Amniotic epithelial cell (primary cell): ENCODE data around the gene LRRD1.
A peak's percentile ranks its signal among the peaks of the same experiment; 100 is the strongest.
"Not testable (repeated sequence)": the region's sequence is repeated elsewhere in the genome, so short reads cannot be mapped to it uniquely, and the experiment has no call there.

ENCODE experiments used
- DNase-seq: peaks from one replicate; pipeline ENCODE4 v3.0.0-alpha.2; 2010; ENCODE audit warnings: low read depth

The LRRD1 gene

DNA sequence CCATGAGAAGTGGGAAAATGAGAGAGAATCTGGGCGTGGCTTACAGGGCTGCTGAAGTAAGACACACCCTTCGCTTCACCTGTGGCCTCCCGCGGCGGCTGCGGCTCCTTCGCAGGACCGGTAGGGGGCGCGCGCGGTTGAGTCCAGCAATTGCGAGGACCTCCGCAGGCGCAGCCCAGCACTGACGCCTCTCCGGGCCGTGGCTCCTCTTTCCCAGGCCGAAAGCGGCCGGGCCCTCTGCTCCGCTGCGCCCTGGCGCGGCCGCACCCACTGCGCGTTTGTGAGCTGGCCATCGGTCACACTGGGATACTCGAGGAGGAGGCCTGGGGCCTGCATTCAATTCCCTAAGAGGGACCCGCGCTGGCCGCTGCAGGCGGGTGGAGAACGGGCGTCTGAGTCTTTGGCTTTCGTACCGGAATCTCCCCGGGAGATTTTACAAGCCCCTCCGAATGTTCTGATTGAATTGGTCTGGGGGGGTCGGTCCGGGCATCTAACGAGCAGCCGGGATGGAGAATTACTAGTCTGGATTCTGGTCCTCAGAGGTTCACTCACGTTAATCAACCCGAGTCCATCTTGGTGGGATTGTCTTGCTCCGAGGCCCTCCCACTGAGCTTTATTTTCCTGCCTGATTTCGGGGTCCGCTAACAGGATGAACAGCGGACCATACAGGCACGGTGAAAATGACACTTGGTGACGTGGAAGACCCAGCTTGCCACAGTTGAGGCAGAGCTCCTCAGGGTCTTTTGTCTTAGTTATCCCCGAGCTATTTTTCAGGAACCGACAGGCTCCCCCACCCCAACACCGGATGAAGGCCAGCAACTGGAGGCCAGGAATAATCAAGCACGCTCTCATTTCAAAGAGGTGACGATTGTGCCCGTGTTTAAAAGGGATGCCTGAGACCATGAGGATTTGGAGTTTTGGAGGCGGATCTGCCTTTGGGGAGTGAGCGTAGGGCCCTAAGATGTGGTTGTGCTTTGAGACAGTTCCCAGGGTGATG, at the start of gene LRRD1:
TSS of gene LRRD1 (minus strand) at position 215 of the 997 bp plus-strand sequence. CDS start 13,940 bp downstream, outside the sequence.
- DNase-seq: peak; percentile 71

GRCh38 chr7:92228742-92229141, 49.8 kb upstream of the LRRD1 start:
- DNase-seq: no peak

GRCh38 chr7:92228100-92228499, 49.2 kb upstream of the LRRD1 start:
- peak; percentile 33 for DNase-seq

GRCh38 chr7:92226981-92227380, 48.0 kb upstream of the LRRD1 start:
- DNase-seq: no peak

DNA sequence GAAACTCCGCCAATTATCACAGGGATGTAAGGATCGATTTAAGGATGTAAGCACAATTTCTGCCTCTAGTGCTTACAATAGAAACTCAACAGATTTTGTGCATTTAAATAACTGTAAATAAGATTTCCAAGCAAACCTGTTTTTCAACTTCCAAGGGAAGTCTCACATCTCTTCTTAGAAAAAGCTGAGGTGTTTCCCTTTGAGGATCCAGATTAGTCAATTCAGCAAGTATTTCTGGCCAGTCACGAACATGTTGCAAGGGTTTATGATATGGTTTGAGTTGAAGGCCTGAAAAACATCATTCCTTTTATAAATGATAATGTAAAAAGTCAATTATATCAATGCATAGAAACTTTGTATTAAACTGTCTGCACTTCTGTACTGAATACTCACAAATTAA, 42.8 kb upstream of the LRRD1 start:
- no peak for DNase-seq

DNA sequence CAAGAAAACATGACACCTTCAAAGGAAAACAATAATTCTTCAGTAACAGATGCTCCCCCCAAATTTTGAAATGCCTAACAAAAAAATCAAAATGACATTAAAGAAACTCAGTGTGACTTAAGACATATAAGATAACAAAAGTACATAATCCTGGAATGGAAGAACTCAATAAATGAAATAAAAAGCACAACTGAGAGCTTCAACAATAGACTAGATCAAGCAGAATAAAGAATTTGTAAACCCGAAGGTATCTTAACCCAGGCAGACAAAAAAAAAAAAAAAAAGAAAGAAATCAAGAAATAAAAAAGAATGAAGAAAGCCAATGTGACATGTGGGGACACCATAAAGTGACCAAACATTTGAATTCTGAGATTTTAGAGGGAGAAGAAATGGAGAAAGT, 27.7 kb upstream of the LRRD1 start:
- DNase-seq: no peak

- no peak for DNase-seq
Measured at GRCh38 chr7:92205987-92206386, 27.0 kb upstream of the LRRD1 start.

- DNase-seq: no peak
Measured at GRCh38 chr7:92200791-92201190, 21.8 kb upstream of the LRRD1 start.

DNA sequence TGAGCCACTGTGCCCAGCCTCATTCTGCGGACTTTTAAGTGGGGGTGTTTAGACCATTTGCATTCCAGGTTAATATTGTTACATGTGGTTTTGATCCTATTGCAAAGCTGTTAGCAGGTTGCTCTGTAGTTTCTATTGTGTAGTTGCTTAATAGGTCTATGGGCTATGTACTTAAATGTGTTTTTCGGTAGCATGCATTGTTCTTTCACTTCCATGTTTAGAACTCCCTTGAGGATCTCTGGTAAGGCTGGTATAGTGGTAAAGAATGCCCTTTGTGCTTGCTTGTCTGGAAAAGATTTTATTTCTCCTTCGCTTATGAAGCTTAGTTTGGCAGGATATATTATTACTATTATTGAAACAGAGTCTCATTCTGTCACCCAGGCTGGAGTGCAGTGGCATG, 13.4 kb upstream of the LRRD1 start:
- DNase-seq: no peak

DNA sequence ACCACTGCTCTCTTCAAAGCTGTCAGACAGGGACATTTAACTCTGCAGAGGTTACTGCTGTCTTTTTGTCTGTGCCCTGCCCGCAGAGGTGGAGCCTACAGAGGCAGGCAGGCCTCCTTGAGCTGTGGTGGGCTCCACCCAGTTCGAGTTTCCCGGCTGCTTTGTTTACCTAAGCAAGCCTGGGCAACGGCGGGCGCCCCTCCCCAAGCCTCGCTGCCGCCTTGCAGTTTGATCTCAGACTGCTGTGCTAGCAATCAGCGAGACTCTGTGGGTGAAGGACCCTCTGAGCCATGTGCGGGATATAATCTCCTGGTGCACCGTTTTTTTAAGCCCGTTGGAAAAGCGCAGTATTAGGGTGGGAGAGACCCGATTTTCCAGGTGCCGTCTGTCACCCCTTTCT, 10.3 kb upstream of the LRRD1 start:
- not testable (repeated sequence) for DNase-seq

DNA sequence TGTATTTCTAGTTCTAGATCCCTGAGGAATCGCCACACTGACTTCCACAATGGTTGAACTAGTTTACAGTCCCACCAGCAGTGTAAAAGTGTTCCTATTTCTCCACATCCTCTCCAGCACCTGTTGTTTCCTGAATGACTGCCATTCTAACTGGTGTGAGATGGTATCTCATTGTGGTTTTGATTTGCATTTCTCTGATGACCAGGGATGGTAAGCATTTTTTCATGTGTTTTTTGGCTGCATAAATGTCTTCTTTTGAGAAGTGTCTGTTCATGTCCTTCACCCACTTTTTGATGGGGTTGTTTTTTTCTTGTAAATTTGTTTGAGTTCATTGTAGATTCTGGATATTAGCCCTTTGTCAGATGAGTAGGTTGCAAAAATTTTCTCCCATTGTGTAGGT, 5.4 kb upstream of the LRRD1 start:
- not testable (repeated sequence) for DNase-seq

DNA sequence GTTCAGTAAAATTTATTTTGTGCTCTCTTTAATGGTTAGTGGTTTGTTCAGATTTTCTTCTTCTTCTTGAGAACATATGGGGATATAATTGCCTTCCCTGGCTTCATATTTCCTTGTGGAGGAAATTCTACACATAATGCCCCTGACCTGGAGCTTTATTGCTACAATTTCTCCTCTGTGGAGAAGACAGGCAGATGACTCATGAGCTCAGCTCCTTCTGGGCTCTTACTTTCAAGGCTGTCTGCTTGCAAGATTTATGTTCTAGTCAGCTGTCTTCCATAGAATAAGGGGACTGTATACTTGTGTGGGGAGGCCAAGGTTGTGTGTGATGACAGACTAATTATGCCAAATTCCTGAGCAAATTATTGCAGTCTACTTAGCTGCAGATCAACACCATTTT, 1.6 kb downstream of the LRRD1 start:
- DNase-seq: peak; percentile 78

GRCh38 chr7:92169529-92169928, 9.4 kb downstream of the LRRD1 start:
- DNase-seq: not testable (repeated sequence)

DNA sequence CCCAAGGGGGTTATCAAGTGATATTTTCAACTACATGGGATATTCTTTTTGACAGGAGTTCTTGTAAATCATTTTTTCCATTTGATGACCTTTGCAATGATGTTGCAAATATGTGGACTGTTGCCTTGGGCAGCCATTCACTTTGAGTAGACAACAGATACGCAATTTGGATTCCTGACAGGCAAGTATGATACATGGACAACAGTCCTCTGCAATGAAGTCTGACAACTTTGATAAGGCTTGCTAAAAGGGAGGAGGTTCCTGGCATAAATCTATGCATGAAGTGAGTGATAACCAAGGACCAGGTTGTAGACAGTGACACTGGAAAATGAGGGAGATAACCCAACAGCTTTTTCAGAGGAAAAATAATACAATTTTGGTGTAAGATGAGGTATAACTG, 17.7 kb downstream of the LRRD1 start:
- peak; percentile 6 for DNase-seq

DNA sequence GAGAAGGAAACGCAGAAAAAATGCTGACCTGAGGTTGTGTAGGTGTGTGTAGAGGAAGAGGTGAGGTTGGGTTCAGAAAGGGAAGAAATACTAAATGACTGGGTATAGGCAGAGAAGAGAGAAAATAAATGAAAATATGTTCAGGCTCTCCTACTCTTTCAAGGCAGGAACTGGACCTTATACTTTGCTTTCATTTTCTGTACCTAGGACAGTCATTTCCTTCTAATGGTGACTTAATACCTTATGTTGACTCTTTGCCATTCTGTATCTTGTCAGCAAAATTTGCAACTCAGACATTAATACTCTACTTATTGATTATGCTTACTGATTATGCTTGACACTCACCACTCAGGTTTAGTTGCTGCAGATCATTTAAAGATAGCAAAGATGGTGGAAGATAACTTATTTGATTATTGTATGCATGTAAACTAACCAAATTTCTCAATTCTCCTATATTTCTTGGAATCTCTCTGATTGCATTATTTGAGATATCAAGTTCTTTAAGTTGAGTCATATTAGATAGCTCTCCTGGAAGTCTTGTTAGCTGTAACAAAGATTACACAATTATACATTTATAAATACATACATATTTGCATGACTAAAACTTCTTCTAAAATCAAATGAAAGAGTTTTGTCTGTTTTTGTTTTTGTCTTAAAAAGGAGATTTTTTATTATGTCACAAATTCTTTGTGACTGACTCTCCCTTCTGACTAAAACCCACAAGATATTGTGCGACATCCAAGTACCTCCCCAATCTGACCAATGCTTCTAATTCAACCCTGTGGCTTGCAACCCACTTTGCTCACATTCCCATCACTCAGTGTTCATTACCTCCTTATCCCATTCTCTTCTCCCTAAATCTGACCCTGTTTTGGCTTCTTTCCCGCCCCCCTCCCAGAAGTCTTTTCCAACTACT, 20.0 kb downstream of the LRRD1 start:
- DNase-seq: peak; percentile 89

- DNase-seq: peak; percentile 77
Measured at GRCh38 chr7:92156990-92157389, 22.0 kb downstream of the LRRD1 start.

- DNase-seq: no peak
Measured at GRCh38 chr7:92155108-92155739, 23.7 kb downstream of the LRRD1 start.

DNA sequence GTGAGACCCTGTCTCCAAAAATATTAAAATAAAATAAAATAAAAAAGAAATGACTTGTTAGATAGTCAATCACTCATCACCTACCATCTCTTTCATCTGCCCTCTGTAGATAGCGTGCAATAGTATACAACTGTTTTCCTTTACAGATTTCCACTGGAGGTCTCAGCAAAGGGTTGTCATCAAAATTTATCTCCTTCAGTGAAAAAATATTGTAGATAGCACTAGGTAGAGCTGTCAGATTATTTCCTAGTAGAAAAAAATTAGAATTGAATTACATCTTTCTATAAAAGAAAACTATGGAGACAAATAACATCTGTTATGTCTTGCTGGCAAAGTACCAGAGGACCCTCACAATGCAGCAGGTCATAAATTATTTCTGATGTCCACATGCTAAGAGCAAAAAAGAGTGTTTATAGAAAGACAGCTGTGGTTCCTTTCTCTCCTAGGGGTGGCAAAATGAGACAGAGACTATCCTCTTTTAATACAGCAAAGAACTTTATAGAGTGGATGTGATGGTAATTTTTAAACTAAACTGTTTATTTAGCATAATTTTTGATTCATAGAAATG, 28.4 kb downstream of the LRRD1 start:
- no peak for DNase-seq

GRCh38 chr7:92149736-92150239, 29.2 kb downstream of the LRRD1 start:
- no peak for DNase-seq

DNA sequence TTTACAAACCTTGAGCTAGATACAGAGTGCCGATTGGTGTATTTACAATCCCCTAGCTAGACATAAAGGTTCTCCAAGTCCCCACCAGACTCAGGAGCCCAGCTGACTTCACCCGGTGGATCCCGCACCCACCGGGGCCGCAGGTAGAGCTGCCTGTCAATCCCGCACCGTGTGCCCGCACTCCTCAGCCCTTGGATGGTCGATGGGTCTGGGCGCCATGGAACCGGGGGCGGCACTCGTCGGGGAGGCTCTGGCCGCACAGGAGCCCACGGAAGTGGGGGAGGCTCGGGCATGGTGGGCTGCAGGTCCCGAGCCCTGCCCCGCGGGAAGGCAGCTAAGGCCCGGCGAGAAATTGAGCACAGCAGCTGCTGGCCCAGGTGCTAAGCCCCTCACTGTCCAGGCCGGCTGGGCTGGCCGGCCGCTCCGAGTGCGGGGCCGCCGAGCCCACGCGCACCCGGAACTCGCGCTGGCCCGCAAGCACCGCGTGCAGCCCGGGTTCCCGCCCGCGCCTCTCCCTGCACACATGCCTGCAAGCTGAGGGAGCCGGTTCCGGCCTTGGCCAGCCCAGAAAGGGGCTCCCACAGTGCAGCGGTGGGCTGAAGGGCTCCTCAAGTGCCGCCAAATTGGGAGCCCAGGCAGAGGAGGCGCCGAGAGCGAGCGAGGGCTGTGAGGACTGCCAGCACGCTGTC, 35.6 kb downstream of the LRRD1 start:
- DNase-seq: not testable (repeated sequence)

DNA sequence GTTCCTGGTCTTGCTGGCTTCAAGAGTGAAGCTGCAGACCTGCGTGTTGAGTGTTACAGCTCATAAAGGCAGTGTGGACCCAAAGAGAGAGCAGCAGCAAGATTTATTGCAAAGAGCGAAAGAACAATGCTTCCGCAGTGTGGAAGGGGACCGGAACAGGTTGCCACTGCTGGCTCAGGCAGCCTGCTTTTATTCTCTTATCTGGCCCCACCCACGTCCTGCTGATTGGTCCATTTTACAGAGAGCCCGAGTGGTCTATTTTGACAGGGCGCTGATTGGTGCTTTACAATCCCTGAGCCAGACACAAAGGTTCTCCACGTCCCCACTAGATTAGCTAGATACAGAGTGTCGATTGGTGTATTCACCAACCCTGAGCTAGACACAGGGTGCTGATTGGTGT, 36.2 kb downstream of the LRRD1 start:
- not testable (repeated sequence) for DNase-seq
